Thymus (tissue), 11 donors: ENCODE measurements around the gene OLAH. TPM values are rescaled to one million over a fixed set of nuclear protein-coding genes. Genes with fewer than 3 reads are reported as not detected.
A peak's percentile ranks its signal among the peaks of the same experiment; 100 is the strongest.

Experiments
- DNase-seq, 9 donors: peaks; one replicate each; pipeline ENCODE4 v3.0.0-alpha.2; 2013; ENCODE audit warnings: low spot score in 9 of 9, low read depth in 6 of 9, missing footprints in 1 of 9
- H3K27ac ChIP-seq, 2 donors: one replicate each; pipeline ENCODE4 v1.5.1; 2013; ENCODE audit warnings: control low read depth in 1 of 2, low read depth in 1 of 2, low read length in 1 of 2, mild to moderate bottlenecking in 1 of 2, moderate library complexity in 1 of 2
- H3K27me3 ChIP-seq, 2 donors: one replicate each; pipeline ENCODE4 v1.5.1; 2013; ENCODE audit warnings: low read length in 1 of 2; ENCODE audit not compliant: control insufficient read depth in 2 of 2, insufficient read depth in 1 of 2
- H3K36me3 ChIP-seq, 2 donors: one replicate each; pipeline ENCODE4 v1.5.1; 2013; ENCODE audit warnings: low read length in 1 of 2, mild to moderate bottlenecking in 1 of 2, moderate library complexity in 1 of 2; ENCODE audit not compliant: control insufficient read depth in 2 of 2, insufficient read depth in 2 of 2
- H3K4me1 ChIP-seq, 2 donors: one replicate each; pipeline ENCODE4 v1.5.1; 2013; ENCODE audit warnings: low read length in 2 of 2; ENCODE audit not compliant: control insufficient read depth in 2 of 2, insufficient read depth in 2 of 2
- H3K4me3 ChIP-seq, 2 donors: one replicate each; pipeline ENCODE4 v1.5.1; 2013; ENCODE audit warnings: low read length in 2 of 2, control low read depth in 1 of 2, mild to moderate bottlenecking in 1 of 2
- H3K9me3 ChIP-seq, 2 donors: one replicate each; pipeline ENCODE4 v1.5.1; 2013; ENCODE audit warnings: low read length in 1 of 2, mild to moderate bottlenecking in 1 of 2; ENCODE audit not compliant: control insufficient read depth in 2 of 2, insufficient read depth in 1 of 2
- WGBS: extraction: QIAGEN DNeasy Blood & Tissue Kit; methylation state at CpG from one replicate; pipeline ENCODE4 v1.1.7; 2013; 5-methylcytosine and 5-hydroxymethylcytosine counted together
- polyA plus RNA-seq: library from polyadenylated mRNA; stranded (reverse); fragments of 200-250 nt; gene quantifications from one replicate; pipeline ENCODE4 v1.2.3, GENCODE V29; 2013
- total RNA-seq: library from RNA; stranded (reverse); fragments of 120-200 nt; gene quantifications from one replicate; pipeline ENCODE4 v1.2.4, GENCODE V29; 2013
- donor health status: healthy.

Gene OLAH
- total and polyA plus RNA-seq, 2 donors = 0.09 to 14.4 TPM

DNA sequence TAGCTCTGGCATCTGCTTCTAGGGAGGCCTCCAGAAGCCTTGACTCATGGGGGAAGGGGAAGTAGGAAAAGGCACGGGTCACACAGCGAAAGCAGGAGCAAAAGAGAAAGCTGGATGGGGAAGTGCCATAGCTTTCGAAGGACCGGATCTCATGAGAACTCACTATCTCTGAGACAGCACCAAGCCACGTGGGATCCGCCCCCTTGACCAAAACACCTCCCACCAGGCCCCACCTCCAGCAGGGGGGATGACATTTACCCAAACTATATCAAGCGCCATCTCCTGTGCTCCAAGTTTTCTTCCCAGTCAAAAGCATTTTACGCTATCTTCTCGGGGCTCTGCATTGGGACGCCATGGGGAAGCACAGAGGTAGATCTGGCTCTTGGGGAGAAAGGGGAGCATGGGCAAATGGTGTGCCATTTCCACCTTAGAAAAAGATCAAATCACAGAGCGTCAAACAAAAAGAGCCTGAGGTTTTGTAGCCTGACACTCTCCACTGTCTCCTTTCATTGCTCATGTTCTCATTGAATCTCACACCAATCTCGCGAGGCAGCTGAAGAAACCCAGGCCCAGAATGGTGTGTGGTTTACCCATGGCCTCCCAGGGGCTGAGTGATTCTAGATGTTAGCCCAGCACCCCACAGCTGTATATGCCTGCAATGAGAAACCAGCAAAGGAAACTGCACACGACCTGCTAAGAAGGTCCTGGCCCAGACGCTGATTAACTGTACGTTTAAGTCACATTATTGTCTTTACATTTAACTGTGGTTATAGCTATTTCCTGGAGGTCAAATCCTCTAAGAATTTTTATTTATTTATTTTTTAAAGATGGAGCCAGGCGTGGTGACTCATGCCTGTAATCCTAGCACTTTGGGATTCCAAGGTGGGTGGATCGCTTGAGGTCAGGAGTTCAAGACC, 8.1 kb upstream of the OLAH start:
- peak in 2 of 9 donors; percentile 6 to 34 for DNase-seq
- H3K4me1 ChIP-seq = peaks cover 0 to 6% of the 10 kb centered on the region in 2 donors
- no peaks in the 10 kb centered on the region for H3K9me3 ChIP-seq
- no peaks in the 10 kb centered on the region for H3K27me3 ChIP-seq
- 66% methylated on average over 18 of the region's 18 CpGs for WGBS
- H3K4me3 ChIP-seq = no peak overlapping the region
- no peak overlapping the region for H3K27ac ChIP-seq
- no peaks in the 10 kb centered on the region for H3K36me3 ChIP-seq

- DNase-seq = no peak
- Histone ChIP-seq H3K4me3 (no peak overlapping the region), H3K27me3 (no peaks in the 10 kb centered on the region), H3K4me1 (peaks cover 0 to 6% of the 10 kb centered on the region in 2 donors), H3K27ac (no peak overlapping the region), H3K36me3 (no peaks in the 10 kb centered on the region), H3K9me3 (no peaks in the 10 kb centered on the region)
- 73% methylated on average over 4 of the region's 4 CpGs for WGBS
Measured at GRCh38 chr10:15037691-15038090, 6.1 kb upstream of the OLAH start.

- H3K36me3 ChIP-seq = no peaks in the 10 kb centered on the region
Measured at GRCh38 chr10:15038416-15038815, 5.3 kb upstream of the OLAH start.

DNA sequence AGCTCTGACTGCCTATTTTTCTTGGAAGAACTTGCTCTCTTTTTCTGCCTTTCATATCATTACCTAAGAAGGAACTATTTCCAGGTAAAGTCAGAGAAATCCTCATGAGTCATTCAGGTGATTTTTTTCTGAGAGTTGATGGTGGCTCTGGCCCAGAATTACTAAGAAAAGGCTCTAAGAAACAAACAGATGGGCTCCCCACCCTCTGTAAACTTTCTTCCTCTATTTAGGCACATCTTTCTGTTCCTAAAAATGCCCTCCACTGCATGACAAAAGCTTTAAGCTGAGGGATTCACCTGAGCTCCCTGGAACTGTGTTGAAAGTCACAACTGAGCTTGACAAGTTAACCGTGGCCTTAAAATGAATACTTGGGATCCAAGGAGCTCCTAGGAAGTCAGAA, 1.6 kb downstream of the OLAH start:
- 94% methylated on average over 1 of the region's 1 CpG for WGBS
- Histone ChIP-seq H3K36me3 (no peaks in the 10 kb centered on the region), H3K9me3 (no peaks in the 10 kb centered on the region), H3K27ac (peak overlapping the region in 1 of 2 donors; percentile 25), H3K4me3 (no peak overlapping the region), H3K27me3 (no peaks in the 10 kb centered on the region), H3K4me1 (no peaks in the 10 kb centered on the region)
- DNase-seq = no peak

More at GRCh38 chr10:15038416-15038815, 5.3 kb upstream of the OLAH start:
- no peak for DNase-seq
- Histone ChIP-seq H3K27ac (no peak overlapping the region), H3K9me3 (no peaks in the 10 kb centered on the region), H3K4me1 (peaks cover 0 to 6% of the 10 kb centered on the region in 2 donors), H3K27me3 (no peaks in the 10 kb centered on the region), H3K4me3 (no peak overlapping the region)
- WGBS = 96% methylated on average over 10 of the region's 10 CpGs

- no peak overlapping the region for H3K4me3 ChIP-seq
- no peaks in the 10 kb centered on the region for H3K9me3 ChIP-seq
- 91% methylated on average over 5 of the region's 5 CpGs for WGBS
- no peak for DNase-seq
- H3K36me3 ChIP-seq = no peaks in the 10 kb centered on the region
- no peaks in the 10 kb centered on the region for H3K27me3 ChIP-seq
- H3K4me1 ChIP-seq = no peaks in the 10 kb centered on the region
- no peak overlapping the region for H3K27ac ChIP-seq
Measured at GRCh38 chr10:15046626-15047025, 2.9 kb downstream of the OLAH start.

- Histone ChIP-seq H3K27me3 (no peaks in the 10 kb centered on the region), H3K36me3 (no peaks in the 10 kb centered on the region), H3K4me1 (no peaks in the 10 kb centered on the region), H3K27ac (no peak overlapping the region), H3K9me3 (no peaks in the 10 kb centered on the region), H3K4me3 (no peak overlapping the region)
- no peak for DNase-seq
Measured at GRCh38 chr10:15049533-15049932, 5.8 kb downstream of the OLAH start.

DNA sequence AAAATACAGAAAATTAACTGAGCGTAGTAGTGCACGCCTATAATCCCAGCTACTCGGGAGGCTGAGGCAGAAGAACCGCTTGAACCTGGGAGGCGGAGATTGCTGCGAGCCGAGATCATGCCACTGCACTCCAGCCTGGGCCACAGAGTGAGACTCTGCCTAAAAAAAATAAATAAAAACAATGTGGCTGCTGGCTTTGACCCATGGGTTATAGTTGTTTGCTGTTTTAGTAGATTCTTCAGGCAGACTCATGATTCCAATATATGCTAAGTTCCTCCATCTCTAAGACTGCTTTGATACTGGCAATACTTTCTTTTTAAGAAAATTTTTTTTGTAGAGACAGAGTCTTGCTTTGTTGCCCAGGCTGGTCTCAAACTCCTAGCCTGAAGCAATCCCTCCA, 8.4 kb downstream of the OLAH start:
- H3K27ac ChIP-seq = no peak overlapping the region
- H3K36me3 ChIP-seq = no peaks in the 10 kb centered on the region
- no peaks in the 10 kb centered on the region for H3K4me1 ChIP-seq
- no peaks in the 10 kb centered on the region for H3K9me3 ChIP-seq
- whole genome bisulfite sequencing = 97% methylated on average over 7 of the region's 7 CpGs
- H3K27me3 ChIP-seq = no peaks in the 10 kb centered on the region
- no peak for DNase-seq
- H3K4me3 ChIP-seq = no peak overlapping the region

DNA sequence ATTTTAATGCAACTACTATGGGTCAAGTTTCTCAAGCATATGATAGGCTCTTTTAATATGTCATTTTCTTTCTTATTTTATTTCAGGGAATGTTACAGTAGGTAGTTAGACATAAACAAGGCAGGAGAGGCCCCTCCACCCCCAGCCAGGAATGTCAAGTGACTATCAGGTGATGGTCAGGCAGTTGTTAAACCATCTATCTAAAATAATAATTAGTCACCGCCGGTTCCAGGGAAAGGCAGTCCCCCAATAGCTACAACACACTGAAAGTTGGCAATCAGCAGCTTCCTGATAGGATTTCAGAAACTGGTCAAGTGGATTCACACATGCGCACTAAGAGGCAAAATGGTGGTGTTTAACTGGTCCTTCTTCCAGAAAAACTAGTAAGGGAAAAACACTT, 9.3 kb downstream of the OLAH start:
- no peaks in the 10 kb centered on the region for H3K27me3 ChIP-seq
- H3K4me3 ChIP-seq = no peak overlapping the region
- H3K4me1 ChIP-seq = no peaks in the 10 kb centered on the region
- WGBS = 96% methylated on average over 3 of the region's 3 CpGs
- H3K36me3 ChIP-seq = no peaks in the 10 kb centered on the region
- no peaks in the 10 kb centered on the region for H3K9me3 ChIP-seq
- H3K27ac ChIP-seq = no peak overlapping the region
- DNase-seq = no peak

- no peaks in the 10 kb centered on the region for H3K4me1 ChIP-seq
- WGBS = 56% methylated on average over 1 of the region's 1 CpG
- H3K27ac ChIP-seq = no peak overlapping the region
- no peaks in the 10 kb centered on the region for H3K27me3 ChIP-seq
- H3K36me3 ChIP-seq = no peaks in the 10 kb centered on the region
- no peaks in the 10 kb centered on the region for H3K9me3 ChIP-seq
- no peak overlapping the region for H3K4me3 ChIP-seq
- DNase-seq = no peak
Measured at GRCh38 chr10:15058689-15059088, 14.9 kb downstream of the OLAH start.
